ENCODE results near the gene ANXA1.
"Not testable (repeated sequence)": the region's sequence is repeated elsewhere in the genome, so short reads cannot be mapped to it uniquely, and the experiment has no call there.

DNA sequence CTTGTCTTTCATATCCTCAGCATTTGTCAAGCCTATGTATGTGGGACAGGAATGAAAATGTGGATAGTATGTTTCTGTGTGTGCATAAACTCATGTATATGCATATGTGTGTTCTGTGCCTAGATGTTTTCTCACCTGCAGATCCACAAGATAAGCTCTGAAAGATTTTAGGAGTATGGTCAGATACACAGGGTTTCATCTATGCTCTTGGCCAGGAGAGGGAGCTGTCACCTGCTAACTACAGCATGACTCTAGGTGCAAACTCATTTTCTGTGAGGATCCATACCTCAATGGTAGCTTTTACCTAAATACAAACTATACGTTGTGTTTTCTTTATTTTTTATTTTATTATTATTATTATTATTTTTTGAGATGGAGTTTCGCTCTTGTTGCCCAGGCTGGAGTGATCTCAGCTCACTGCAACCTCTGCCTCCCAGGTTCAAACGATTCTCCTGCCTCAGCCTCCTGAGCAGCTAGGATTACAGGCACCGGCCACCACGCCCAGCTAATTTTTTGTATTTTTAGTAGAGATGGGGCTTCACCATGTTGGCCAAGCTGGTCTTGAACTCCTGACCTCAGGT lies 44.1 kb upstream of the ANXA1 start:
- not testable (repeated sequence) for TF ChIP-seq EZH2 (IDR thresholded peaks at IDR 0.05; ENCODE audit: insufficient read depth, poor library complexity, severe bottlenecking); EZH2phosphoT487 (IDR thresholded peaks at IDR 0.05; ENCODE audit: insufficient read depth, low read depth)
